Left ventricle myocardium inferior (tissue), 1 donor: Measurements from ENCODE around the gene SGO2. TPM values are rescaled to one million over a fixed set of nuclear protein-coding genes. Genes with fewer than 3 reads are reported as not detected.
A peak's percentile ranks its signal among the peaks of the same experiment; 100 is the strongest.
"Not testable (repeated sequence)": the region's sequence is repeated elsewhere in the genome, so short reads cannot be mapped to it uniquely, and the experiment has no call there.

Source experiments
- DNase-seq: peaks from one replicate; pipeline ENCODE4 v3.0.0-alpha.2; 2020
- H3K27ac ChIP-seq: fragments of 200-600 bp; replicated peaks from 2 replicates; pipeline ENCODE4 v1.8.0; 2021
- H3K27me3 ChIP-seq: fragments of 200-600 bp; 2 replicates; pipeline ENCODE4 v1.8.0; 2021; ENCODE audit warnings: low read depth
- H3K36me3 ChIP-seq: fragments of 200-600 bp; 2 replicates; pipeline ENCODE4 v1.8.0; 2021
- H3K4me1 ChIP-seq: fragments of 200-600 bp; 2 replicates; pipeline ENCODE4 v1.8.0; 2021
- H3K4me3 ChIP-seq: fragments of 200-600 bp; 2 replicates; pipeline ENCODE4 v1.8.0; 2021; ENCODE audit warnings: mild to moderate bottlenecking, moderate library complexity
- H3K9me3 ChIP-seq: fragments of 200-600 bp; replicated peaks from 2 replicates; pipeline ENCODE4 v1.8.0; 2021
- CTCF ChIP-seq: fragments of 200-600 bp; IDR thresholded peaks from 2 replicates; pipeline ENCODE4 v1.8.0; 2021; ENCODE audit warnings: antibody characterized with exemption, mild to moderate bottlenecking, borderline replicate concordance
- intact Hi-C: fragments of 100-400 bp; cut with micrococcal nuclease; formaldehyde crosslinking; loops from one replicate; pipeline ENCODE4 v1.11.0; 2022
- total RNA-seq: library from RNA; stranded (reverse); fragmentation: NEBNext Ultra II Directional; extraction: Animal tissue kit (Norgen Biotek cat#: 25700); gene quantifications from one replicate; pipeline ENCODE4 v1.2.1, GENCODE V29; 2021
- donor health status: DM: no; HTN: yes; CAD: no; lungs with severe emphysema.

SGO2 gene
- total RNA-seq, 1 donor from 2014 or later: 1.6 TPM

GRCh38 chr2:200538139-200538538 is 12.1 kb downstream of the SGO2 start:
- no peak overlapping the region for H3K27ac ChIP-seq
- TF ChIP-seq CTCF: no peak
- intact Hi-C loops: no loop called here
- H3K4me3 ChIP-seq: no peak overlapping the region
- peaks cover 3% of the 10 kb centered on the region for H3K9me3 ChIP-seq
- H3K36me3 ChIP-seq: no peaks in the 10 kb centered on the region
- DNase-seq: no peak
- no peaks in the 10 kb centered on the region for H3K27me3 ChIP-seq
- H3K4me1 ChIP-seq: no peaks in the 10 kb centered on the region

- H3K9me3 ChIP-seq: peaks cover 3% of the 10 kb centered on the region
- H3K27ac ChIP-seq: no peak overlapping the region
- DNase-seq: no peak
- intact Hi-C loops: no loop called here
- H3K36me3 ChIP-seq: no peaks in the 10 kb centered on the region
- no peak for TF ChIP-seq CTCF
- no peaks in the 10 kb centered on the region for H3K4me1 ChIP-seq
- no peaks in the 10 kb centered on the region for H3K27me3 ChIP-seq
- H3K4me3 ChIP-seq: no peak overlapping the region
Measured at GRCh38 chr2:200540793-200541192, 14.8 kb downstream of the SGO2 start.

- DNase-seq, H3K4me3 ChIP-seq, H3K27ac ChIP-seq, H3K36me3 ChIP-seq, H3K4me1 ChIP-seq, H3K27me3 ChIP-seq, H3K9me3 ChIP-seq, intact Hi-C loops: not testable (repeated sequence)
Measured at GRCh38 chr2:200566596-200566995, 40.6 kb downstream of the SGO2 start.

GRCh38 chr2:200567932-200568331 is 41.9 kb downstream of the SGO2 start:
- H3K4me3 ChIP-seq: no peak overlapping the region
- DNase-seq: no peak
- H3K36me3 ChIP-seq: no peaks in the 10 kb centered on the region
- no peak for TF ChIP-seq CTCF
- H3K27ac ChIP-seq: no peak overlapping the region
- H3K4me1 ChIP-seq: no peaks in the 10 kb centered on the region
- no peaks in the 10 kb centered on the region for H3K27me3 ChIP-seq
- H3K9me3 ChIP-seq: no peaks in the 10 kb centered on the region
- intact Hi-C loops: no loop called here

- peak; percentile 40 for TF ChIP-seq CTCF
- Histone ChIP-seq H3K9me3 (no peaks in the 10 kb centered on the region), H3K4me1 (no peaks in the 10 kb centered on the region), H3K4me3 (no peak overlapping the region), H3K27ac (no peak overlapping the region), H3K27me3 (no peaks in the 10 kb centered on the region), H3K36me3 (no peaks in the 10 kb centered on the region)
- DNase-seq: no peak
- intact Hi-C loops: loop anchor here (5.0 kb wide), 1 partner anchor 126 kb away; no protein-coding TSS in a partner anchor
Measured at GRCh38 chr2:200575957-200576356, 50.0 kb downstream of the SGO2 start.

- no peak overlapping the region for H3K27ac ChIP-seq
- H3K27me3 ChIP-seq: no peaks in the 10 kb centered on the region
- DNase-seq: no peak
- intact Hi-C loops: loop anchor here (5.0 kb wide), 1 partner anchor 125 kb away; no protein-coding TSS in a partner anchor
- no peaks in the 10 kb centered on the region for H3K4me1 ChIP-seq
- H3K9me3 ChIP-seq: no peaks in the 10 kb centered on the region
- TF ChIP-seq CTCF: no peak
- H3K36me3 ChIP-seq: no peaks in the 10 kb centered on the region
- H3K4me3 ChIP-seq: no peak overlapping the region
Measured at GRCh38 chr2:200577027-200577426, 51.0 kb downstream of the SGO2 start.
